SK-N-MC (cell line): ENCODE measurements around the gene SPTLC3.

Source experiments
- DNase-seq: peaks from one replicate; pipeline ENCODE4 v3.0.0-alpha.2; 2011; ENCODE audit warnings: low read depth, low spot score
- H3K27ac ChIP-seq: fragments of 200-600 bp; sonication (generic); 2 replicates; pipeline ENCODE4 v1.5.1; 2016; ENCODE audit warnings: mixed run types
- H3K36me3 ChIP-seq: fragments of 200-600 bp; sonication (generic); 2 replicates; pipeline ENCODE4 v1.6.1; 2017; ENCODE audit warnings: antibody characterized with exemption, low read length, mixed read lengths; ENCODE audit not compliant: insufficient read depth
- H3K4me3 ChIP-seq: fragments of 200-600 bp; sonication (generic); 2 replicates; pipeline ENCODE4 v1.5.1; 2016
- H3K9ac ChIP-seq: fragments of 200-600 bp; sonication (generic); 2 replicates; pipeline ENCODE4 v1.8.0; 2017; ENCODE audit warnings: mixed run types, mixed read lengths; ENCODE audit not compliant: insufficient read length
- H3K9me3 ChIP-seq: fragments of 200-600 bp; sonication (generic); 2 replicates; pipeline ENCODE4 v1.6.1; 2017; ENCODE audit warnings: low read depth, mild to moderate bottlenecking, antibody characterized with exemption, low read length, moderate library complexity, mixed read lengths
- EZH2 ChIP-seq: fragments of 200-600 bp; sonication (generic); IDR thresholded peaks from one replicate; pipeline ENCODE4 v1.6.1; 2017; ENCODE audit warnings: antibody characterized with exemption
- FOXP2 ChIP-seq: optimal IDR thresholded peaks from 2 replicates; pipeline ENCODE3; 2011; ENCODE audit warnings: mild to moderate bottlenecking, moderate library complexity; ENCODE audit not compliant: insufficient read depth; ENCODE audit errors: extremely low read length, control extremely low read depth
- POLR2AphosphoS5 ChIP-seq: IDR thresholded peaks from 2 replicates; pipeline ENCODE4 v1.6.1; 2012; ENCODE audit warnings: mild to moderate bottlenecking, low read depth, low read length, borderline replicate concordance

The SPTLC3 gene

DNA sequence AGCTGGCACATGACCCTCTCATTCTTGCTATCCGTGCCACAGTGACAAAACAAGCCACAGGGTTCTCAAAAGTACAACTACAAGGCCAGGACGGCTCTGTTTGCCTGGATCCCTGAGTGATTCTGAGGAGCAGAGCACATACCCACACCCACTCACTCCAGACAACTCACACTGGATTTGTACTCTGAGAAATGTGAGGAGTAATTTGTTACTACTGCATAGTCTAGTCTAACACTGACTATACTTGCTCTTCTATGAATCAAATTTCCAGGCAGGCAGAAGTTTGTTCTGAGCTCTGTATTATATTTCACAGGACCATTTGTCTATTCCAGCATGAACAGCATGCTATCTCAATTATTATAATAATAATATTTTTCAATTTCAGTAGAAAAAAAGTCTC, 26.7 kb upstream of the SPTLC3 start:
- Histone ChIP-seq H3K9me3 (no peaks in the 10 kb centered on the region), H3K27ac (no peak overlapping the region), H3K4me3 (no peak overlapping the region), H3K36me3 (no peaks in the 10 kb centered on the region), H3K9ac (no peak overlapping the region)
- no peak for DNase-seq
- TF ChIP-seq POLR2AphosphoS5 = no peak
- TF ChIP-seq EZH2 = no peak
- TF ChIP-seq FOXP2 = no peak

DNA sequence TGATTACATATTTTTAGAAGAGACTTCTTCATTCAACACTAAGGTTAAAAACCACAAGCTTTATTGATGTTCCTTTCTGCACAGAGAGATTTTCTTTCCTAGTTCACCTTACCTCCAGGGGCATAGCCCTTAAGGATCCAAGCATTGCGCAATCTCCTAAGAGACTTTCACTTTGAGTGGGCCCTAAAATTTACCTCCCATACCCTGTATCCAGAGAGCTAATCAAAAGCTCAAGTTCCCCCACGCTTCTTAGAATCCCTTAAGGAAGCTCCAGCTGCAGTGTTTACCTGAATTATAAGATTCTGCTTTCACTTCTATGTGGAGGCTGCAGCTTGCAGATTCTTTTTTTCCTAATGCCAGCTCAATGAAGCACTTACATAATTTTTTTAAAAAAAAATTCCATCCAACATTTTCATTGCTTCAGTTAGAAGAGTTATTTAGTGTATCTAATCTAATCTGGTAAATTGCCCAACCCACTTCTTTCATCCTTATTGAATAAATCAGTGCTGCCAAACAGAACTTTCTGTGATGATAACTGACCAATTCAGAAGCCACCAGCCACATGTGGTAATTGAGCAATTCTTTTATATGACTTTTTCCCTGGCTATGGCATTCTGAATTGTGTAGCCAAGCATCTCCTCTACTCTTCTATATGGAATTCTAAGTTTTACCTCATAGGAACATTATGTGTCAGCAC, 24.6 kb upstream of the SPTLC3 start:
- no peaks in the 10 kb centered on the region for H3K9me3 ChIP-seq
- no peak for DNase-seq

DNA sequence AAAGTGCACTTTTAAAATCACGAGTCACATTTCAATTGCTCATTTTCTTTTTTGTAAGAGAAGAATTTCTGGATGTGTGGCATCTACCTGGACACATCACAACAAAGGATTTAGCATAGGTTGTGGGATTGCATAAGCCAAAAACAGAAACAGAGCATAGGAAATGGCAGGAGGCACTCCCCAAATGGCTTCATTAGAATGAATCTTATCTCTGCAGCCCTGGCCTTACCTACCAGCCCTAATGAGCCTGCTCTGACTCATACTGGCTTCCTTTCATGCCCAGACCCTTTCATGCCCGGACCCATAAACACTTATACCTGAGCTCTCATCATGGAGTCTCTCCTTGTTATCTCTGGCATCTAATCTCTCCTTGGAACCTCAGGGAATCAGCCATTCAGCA, 23.9 kb upstream of the SPTLC3 start:
- no peak for DNase-seq
- no peak overlapping the region for H3K27ac ChIP-seq
- no peak for TF ChIP-seq POLR2AphosphoS5
- TF ChIP-seq FOXP2 = no peak
- TF ChIP-seq EZH2 = no peak
- H3K36me3 ChIP-seq = no peaks in the 10 kb centered on the region
- H3K9me3 ChIP-seq = no peaks in the 10 kb centered on the region
- no peak overlapping the region for H3K9ac ChIP-seq
- no peak overlapping the region for H3K4me3 ChIP-seq

More for the DNA sequence above, 24.6 kb upstream of the SPTLC3 start:
- TF ChIP-seq EZH2 = no peak
- no peak for TF ChIP-seq POLR2AphosphoS5
- TF ChIP-seq FOXP2 = no peak
- no peak overlapping the region for H3K27ac ChIP-seq
- no peak overlapping the region for H3K9ac ChIP-seq
- H3K4me3 ChIP-seq = no peak overlapping the region
- H3K36me3 ChIP-seq = no peaks in the 10 kb centered on the region

DNA sequence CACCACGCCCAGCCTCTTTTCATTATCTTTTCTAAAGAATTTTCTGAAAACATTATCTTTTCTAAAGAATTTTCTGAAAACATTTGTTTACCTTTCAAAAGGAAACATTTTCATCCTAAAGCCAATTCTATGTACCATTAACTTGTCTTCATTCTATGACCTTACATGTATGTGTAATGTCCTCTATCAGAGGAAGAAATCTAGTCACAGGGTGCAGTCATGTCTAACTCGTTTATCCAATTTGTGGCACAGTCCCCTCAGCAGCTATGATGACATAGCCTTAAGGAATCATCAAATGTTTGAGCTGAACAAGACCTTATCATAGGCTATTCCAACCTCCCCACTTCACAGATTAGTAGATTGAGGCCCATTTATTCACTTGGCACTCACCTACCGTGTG, 21.5 kb upstream of the SPTLC3 start:
- H3K9me3 ChIP-seq = no peaks in the 10 kb centered on the region

DNA sequence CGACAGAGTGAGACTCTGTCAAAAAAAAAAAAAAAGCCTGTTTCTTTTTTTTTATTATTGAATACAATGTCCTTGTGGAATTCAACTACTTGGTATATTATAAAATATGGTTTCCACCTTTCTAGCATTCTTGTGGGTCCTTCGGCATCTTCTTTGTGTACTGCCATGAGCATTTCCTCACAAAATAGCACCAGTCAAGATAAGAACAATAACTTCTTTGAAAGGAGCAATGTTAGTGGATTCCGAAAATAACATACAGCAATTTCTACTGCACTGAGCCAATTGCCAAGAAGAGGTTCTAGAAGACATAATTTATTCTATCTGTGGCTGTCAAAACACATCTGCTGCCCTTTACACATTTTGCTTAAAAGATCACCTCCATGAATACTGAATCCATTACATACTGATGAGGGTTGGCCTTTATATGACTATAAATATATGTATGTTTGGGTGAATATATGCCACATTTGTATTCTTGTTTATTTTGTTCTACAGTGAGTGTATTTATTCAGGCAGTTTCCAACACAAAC, 19.1 kb upstream of the SPTLC3 start:
- Histone ChIP-seq H3K9me3 (no peaks in the 10 kb centered on the region), H3K27ac (no peak overlapping the region), H3K36me3 (no peaks in the 10 kb centered on the region), H3K9ac (no peak overlapping the region), H3K4me3 (no peak overlapping the region)
- no peak for TF ChIP-seq POLR2AphosphoS5
- TF ChIP-seq FOXP2 = no peak
- no peak for TF ChIP-seq EZH2
- DNase-seq = no peak

More for the DNA sequence above, 21.5 kb upstream of the SPTLC3 start:
- no peak overlapping the region for H3K9ac ChIP-seq
- DNase-seq = no peak
- no peaks in the 10 kb centered on the region for H3K36me3 ChIP-seq
- H3K27ac ChIP-seq = no peak overlapping the region
- no peak overlapping the region for H3K4me3 ChIP-seq
- no peak for TF ChIP-seq POLR2AphosphoS5
- no peak for TF ChIP-seq EZH2
- no peak for TF ChIP-seq FOXP2

DNA sequence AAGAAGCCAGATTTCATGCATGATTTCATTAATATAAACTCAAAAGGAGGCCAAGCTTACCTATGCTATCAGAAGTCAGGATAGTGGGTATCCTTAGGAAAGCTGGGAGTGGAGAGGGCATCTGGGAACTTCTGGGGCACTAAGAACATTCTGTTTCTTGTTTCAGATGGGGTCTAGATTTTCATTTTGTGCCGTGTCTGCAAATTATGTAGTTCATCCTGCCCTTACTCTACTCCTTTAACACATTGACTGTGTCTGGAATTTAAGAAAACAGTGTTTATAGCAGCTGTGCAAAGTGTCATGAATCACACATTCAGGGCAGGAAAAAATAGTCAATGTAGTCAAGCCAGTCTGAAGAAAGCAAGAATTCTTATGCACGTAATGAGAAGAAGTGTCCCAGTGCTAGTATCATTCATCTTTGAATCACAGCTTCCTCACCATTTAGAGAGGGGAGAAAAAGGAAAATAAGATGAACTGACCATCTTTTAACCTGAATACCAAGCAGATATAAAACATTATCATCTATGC, 11.6 kb upstream of the SPTLC3 start:
- DNase-seq = no peak
- Histone ChIP-seq H3K4me3 (no peak overlapping the region), H3K27ac (no peak overlapping the region), H3K36me3 (no peaks in the 10 kb centered on the region), H3K9ac (no peak overlapping the region), H3K9me3 (no peaks in the 10 kb centered on the region)
- TF ChIP-seq EZH2 (no peak), FOXP2 (no peak), POLR2AphosphoS5 (no peak)

DNA sequence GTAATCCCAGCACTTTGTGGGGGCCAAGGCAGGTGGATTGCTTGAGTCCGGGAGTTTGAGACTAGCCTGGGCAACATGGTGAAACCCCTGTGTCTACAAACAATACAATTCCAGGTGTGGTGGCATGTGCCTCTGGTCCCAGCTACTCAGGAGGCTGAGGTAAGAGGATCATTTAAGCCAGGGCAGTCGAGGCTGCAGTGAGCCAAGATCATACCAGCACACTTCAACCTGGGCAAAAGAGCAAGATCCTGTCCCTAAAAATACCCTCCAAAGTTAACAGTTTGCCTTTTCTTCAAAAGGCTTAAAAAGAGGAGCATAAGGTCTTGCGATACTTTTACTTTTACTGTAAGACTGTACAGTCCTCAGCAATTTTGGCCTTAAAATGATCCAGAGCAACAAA, 10.7 kb upstream of the SPTLC3 start:
- no peak for DNase-seq
- H3K9me3 ChIP-seq = no peaks in the 10 kb centered on the region
- H3K4me3 ChIP-seq = no peak overlapping the region
- no peak overlapping the region for H3K9ac ChIP-seq
- H3K27ac ChIP-seq = no peak overlapping the region
- no peaks in the 10 kb centered on the region for H3K36me3 ChIP-seq
- TF ChIP-seq FOXP2 = no peak
- no peak for TF ChIP-seq POLR2AphosphoS5
- no peak for TF ChIP-seq EZH2

DNA sequence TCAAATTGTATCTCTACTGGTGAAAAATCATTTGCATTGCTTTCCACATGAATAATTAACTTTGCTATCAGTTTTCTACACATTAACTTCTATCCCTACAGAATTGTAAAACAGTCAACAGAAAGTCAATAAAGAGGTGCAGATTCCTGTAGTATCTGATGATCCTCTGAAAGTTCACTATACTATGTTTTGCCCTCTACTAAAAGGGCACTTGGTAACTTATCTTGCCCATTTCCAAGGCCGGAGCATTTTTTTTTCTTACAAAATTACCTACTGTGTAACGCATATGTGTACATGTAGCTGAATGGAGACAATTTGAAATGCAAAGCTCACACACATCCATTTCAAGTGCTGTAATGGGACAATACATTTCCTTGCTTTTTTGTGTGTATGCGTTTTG, 9.6 kb upstream of the SPTLC3 start:
- Histone ChIP-seq H3K4me3 (no peak overlapping the region), H3K36me3 (no peaks in the 10 kb centered on the region), H3K27ac (no peak overlapping the region), H3K9ac (no peak overlapping the region), H3K9me3 (no peaks in the 10 kb centered on the region)
- no peak for DNase-seq
- TF ChIP-seq EZH2 = no peak
- TF ChIP-seq POLR2AphosphoS5 = no peak
- TF ChIP-seq FOXP2 = no peak
